NCI-H2196 treated with DMSO at 0.1 percent for 48 hours (cell line): Measurements from ENCODE around the gene ZBTB8A.
"Not testable (repeated sequence)": the region's sequence is repeated elsewhere in the genome, so short reads cannot be mapped to it uniquely, and the experiment has no call there.

Source experiments
- DNase-seq: peaks from one replicate; lab custom pipeline; 2025; ENCODE audit not compliant: unreplicated experiment; lab: John Stamatoyannopoulos, UW

ZBTB8A gene

GRCh38 chr1:32536117-32536516, 3.1 kb upstream of the ZBTB8A start:
- DNase-seq, result no peak

DNA sequence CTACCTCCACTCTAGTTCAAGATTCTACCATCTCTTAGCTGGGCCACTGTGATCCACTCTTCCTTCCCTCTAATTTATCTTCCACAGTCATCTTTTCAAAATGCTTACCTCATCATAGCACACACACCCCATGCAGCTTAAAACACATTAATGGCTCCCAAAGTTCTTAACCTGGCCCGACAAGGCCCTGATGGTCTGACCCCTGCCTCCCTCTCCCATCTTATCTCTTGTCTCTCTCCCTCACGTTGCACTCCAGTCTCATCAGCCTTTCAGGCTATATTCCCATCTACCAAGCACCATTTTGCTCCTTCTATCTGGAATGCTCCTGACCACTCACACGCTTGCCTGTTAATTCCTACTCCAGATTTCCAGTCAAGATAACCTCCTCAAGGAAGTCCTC, 2.5 kb upstream of the ZBTB8A start:
- no peak for DNase-seq

GRCh38 chr1:32539584-32540571, 651 bp downstream of the ZBTB8A start:
- DNase-seq, result peak; percentile 18

DNA sequence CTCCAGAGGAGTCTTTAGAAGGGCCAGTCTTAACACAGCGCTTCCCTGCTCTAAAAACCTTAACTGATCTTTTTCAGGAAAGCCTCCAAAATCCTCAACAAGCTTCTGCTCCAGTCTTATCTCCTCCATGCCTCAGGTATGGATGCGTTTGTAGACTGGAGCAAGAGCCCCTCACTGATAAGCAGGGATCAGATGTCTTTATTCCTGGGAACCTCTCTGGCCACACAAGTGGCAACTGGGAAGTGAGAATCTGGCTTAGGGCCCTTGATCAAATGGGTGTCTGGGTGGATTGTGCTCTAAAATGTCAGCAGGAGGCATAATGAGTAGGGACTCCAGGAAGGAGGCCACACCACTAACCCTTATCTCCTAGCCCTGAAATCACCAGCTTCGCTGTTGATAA, 1.4 kb downstream of the ZBTB8A start:
- DNase-seq, result no peak

DNA sequence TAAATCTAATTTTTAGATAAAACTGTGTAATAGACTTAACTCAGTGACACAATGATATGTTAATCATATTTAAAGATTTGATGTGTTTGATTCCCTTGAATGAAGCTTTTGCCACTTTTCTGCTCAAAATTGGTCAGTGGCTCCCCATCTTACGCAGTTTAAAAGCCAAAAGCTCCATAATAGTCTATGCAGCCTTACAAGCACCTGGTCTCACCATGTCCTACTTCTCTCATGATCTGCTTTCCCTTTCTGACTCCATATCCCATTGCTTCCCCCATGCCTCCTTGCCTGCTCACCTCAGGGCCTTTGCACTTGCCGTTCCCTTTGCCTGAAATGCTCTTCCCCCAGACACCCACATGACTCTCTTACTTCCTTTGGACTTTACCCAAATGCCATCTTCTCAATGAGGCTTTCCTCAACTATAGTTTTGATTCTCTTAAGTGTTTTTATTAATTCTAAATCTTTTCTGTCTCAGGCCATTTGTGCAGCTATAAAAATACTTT, 1.9 kb downstream of the ZBTB8A start:
- DNase-seq, result no peak

DNA sequence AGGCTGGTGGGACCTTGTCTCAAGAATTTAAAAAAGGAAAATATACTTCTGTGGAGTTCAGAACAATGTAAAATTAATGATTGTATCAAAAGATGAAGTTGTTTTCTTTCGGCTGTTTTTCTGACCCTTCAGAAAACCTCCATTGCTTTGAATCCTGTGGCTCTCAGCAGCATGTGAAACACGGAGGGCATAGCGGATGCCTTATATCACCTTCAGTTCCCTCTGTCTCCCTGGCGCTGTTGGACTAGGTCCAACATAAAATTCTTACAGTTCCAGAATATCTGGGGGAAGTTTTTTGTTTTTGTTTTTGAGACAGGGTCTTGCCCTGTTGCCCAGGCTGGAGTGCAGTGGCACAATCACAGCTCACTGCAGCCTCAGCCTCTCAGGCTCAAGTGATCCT, 7.4 kb downstream of the ZBTB8A start:
- DNase-seq, result no peak

GRCh38 chr1:32549616-32550015, 10.4 kb downstream of the ZBTB8A start:
- DNase-seq, result no peak

GRCh38 chr1:32554288-32554687, 15.1 kb downstream of the ZBTB8A start:
- no peak for DNase-seq

DNA sequence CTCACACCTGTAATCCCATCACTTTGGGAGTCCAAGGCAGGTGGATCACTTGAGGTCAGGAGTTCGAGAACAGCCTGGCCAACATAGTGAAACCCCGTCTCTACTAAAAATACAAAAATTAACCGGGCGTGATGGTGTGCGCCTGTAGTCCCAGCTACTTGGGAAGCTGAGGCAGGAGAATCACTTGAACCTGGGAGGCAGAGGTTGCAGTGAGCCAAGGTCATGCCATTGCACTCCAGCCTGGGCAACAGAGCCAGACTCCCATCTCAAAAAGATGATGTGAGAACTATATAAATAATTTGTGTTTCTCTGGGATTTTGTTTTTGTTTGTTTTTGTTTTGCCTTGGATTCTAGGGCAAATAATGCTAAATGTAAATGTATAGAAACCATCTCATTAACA, 17.8 kb downstream of the ZBTB8A start:
- DNase-seq, result not testable (repeated sequence)

DNA sequence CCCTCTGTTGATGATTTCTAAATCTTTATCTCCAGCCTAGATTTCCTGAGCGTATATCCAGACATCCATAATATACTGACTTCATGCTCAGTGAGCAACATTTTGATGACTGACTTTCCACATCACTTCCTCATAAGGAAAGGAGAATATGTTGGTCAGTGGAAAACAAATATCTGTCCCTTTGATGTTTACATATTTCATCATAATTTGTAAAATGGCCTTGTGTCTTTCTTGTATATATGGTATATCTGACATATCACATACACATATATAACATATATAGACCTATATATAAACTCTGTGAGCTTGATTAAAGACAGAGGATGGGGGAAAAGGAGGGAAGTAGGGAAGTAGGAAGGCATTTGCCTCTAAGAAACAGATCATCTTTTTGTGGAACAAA, 18.6 kb downstream of the ZBTB8A start:
- DNase-seq, result no peak

- DNase-seq, result no peak
Measured at GRCh38 chr1:32568929-32569328, 29.7 kb downstream of the ZBTB8A start.

- DNase-seq, result no peak
Measured at GRCh38 chr1:32580348-32581017, 41.3 kb downstream of the ZBTB8A start.

- no peak for DNase-seq
Measured at GRCh38 chr1:32592943-32593342, 53.7 kb downstream of the ZBTB8A start.

DNA sequence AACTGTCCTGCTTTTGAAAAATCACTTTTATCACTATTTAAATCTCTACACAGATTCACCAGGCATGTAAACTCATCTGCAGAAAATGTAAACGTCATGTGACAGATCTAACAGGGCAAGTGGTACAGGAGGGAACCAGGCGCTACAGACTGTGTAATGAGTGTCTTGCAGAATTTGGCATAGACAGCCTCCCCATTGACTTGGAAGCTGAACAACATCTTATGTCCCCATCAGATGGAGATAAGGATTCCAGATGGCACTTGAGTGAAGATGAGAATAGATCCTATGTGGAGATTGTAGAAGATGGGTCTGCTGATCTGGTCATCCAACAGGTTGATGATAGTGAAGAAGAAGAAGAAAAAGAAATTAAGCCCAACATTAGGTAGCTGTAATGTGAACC, 60.8 kb downstream of the ZBTB8A start:
- no peak for DNase-seq

- DNase-seq, result no peak
Measured at GRCh38 chr1:32605711-32606424, 66.6 kb downstream of the ZBTB8A start.

DNA sequence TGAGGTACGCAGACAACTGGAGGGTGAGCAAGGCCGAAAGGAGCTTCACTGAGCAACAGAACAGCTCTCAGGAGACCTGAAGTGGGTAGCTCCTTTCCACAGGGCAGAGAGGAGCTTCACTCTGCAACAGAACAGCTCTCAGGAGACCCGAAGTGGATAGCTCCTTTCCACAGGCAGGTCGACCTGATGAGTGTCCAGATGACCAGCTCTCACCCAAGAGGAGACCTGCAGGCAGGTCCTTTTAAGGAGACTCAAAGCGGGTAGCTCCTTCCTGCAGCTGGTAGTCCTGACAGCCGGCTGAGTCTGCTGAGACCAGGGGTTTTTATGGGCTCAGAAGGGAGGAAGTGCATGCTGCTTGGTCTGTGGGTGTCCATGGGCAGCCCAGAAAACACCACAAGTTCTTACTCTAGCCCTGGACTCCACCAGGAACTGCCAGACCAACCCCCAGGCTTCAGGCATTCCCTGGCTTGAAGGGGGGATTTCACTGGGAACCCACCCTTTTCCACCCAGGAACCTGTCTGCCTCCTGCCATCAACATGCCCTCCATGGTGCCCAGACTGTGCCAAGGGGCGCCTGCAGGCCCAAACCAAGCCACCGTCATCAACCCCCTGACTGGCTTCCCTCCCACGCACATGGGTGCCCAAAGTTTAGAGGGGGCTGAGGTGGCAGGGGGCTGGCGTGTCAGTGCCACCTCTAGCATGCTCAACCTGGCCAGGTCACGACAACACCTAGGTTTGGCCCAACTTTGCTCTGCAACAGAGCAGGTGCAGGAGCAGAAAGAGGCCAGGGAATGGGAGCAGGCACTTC, 67.5 kb downstream of the ZBTB8A start:
- DNase-seq, result no peak

DNA sequence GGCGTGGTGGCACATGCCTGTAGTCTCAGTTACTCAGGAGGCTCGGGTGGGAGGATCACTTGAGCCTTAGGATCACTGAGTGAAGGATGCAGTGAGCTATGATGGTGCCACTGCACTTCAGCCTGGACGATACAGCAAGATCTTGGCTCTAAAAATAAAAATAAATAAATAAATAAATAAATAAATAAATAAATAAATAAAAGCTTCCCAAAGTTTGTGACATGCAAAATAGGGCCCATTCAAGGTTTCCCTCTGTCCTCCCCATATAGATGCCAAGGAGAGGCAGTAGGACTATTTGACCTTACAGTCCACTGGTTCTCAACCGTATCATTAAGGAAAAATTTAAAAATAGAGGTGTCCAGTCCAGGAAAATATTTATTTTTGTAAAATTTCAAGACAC, 70.0 kb downstream of the ZBTB8A start:
- no peak for DNase-seq

- no peak for DNase-seq
Measured at GRCh38 chr1:32611859-32612188, 72.6 kb downstream of the ZBTB8A start.

DNA sequence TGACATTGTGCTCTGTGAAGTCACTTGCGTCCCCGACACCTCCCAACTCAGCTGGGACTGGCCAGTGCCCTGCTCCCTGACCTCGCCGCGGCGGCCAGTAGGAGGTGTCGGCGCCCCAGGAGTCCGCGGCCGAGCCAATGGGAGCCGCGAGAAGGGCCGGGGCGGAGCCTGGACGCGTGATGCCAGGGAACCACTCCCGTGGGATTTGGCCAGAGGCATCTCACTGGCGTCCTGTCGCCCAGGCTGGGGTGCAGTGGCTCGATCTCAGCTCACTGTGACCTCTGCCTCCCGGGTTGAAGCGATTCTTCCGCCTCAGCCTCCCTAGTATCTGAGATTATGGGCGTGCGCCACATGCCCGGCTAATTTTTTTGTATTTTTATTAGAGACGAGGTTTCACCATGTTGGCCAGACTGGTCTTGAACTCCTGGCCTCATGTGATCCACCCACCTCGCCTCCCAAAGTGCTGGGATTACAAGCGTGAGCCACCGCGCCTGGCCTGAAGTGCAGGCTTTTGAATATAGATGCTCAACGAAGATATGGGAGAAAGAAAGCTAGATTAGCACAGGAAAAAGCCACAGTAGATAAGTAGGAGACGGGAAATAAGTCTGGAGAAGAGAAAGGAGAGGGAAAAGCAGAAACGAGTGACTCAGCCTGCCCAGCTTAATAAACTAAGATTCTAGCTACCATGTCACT, 73.1 kb downstream of the ZBTB8A start:
- DNase-seq, result peak; percentile 56

GRCh38 chr1:32613472-32613871, 74.2 kb downstream of the ZBTB8A start:
- no peak for DNase-seq
